A549 (cell line): ENCODE measurements around the gene P2RY4. TPM values are rescaled to one million over a fixed set of nuclear protein-coding genes. Genes with fewer than 3 reads are reported as not detected.
A peak's percentile ranks its signal among the peaks of the same experiment; 100 is the strongest.

Source experiments
- ATAC-seq, 2 experiments: fragments of 200-7000 bp in 1 of 2; fragments of >200 bp in 1 of 2; cut with Nextera tagmentation in 1 of 2; cut with Tn5 transposase in 1 of 2; 3 replicates each; pipeline versions ENCODE4 v1.8.0 to v1.9.1; 2018 to 2020; ENCODE audit warnings: mild to moderate bottlenecking in 1 of 2, moderate library complexity in 1 of 2
- CTCF ChIA-PET: fragments of 300-600 bp; sonication (Branson Sonifier 250); formaldehyde crosslinking; extraction: SDS; loops from one replicate; lab custom pipeline; 2021; ENCODE audit warnings: antibody characterized with exemption, inconsistent platforms; lab: Yijun Ruan, JAX
- POLR2A ChIA-PET: fragments of 350-600 bp; formaldehyde crosslinking; extraction: SDS; loops from one replicate; lab custom pipeline; 2021; ENCODE audit warnings: antibody characterized with exemption, inconsistent platforms; lab: Yijun Ruan, JAX
- DNase-seq, 2 experiments: peaks; one replicate each; pipeline versions ENCODE4 v3.0.0 to v3.0.0-alpha.2; 2011 to 2016; ENCODE audit warnings: low read depth in 1 of 2, low spot score in 1 of 2
- FAIRE-seq: peaks from 2 replicates; lab custom pipeline; 2011; peaks lifted over from hg19 to GRCh38; lab: Jason Lieb, UNC
- H3K27ac ChIP-seq, 2 experiments: fragments of >200 bp; sonication (Bioruptor Twin); formaldehyde crosslinking; 3 replicates each; pipeline ENCODE4 v1.5.1; 2016 to 2017
- H3K4me1 ChIP-seq: fragments of >200 bp; sonication (Bioruptor Twin); formaldehyde crosslinking; 3 replicates; pipeline ENCODE4 v1.6.1; 2016
- H3K4me2 ChIP-seq: fragments of >200 bp; sonication (Bioruptor Twin); formaldehyde crosslinking; 3 replicates; pipeline ENCODE4 v1.6.1; 2016
- H3K4me3 ChIP-seq: fragments of >200 bp; sonication (Bioruptor Twin); formaldehyde crosslinking; 3 replicates; pipeline ENCODE4 v1.5.1; 2016
- H3K9me3 ChIP-seq: fragments of >200 bp; sonication (Bioruptor Twin); formaldehyde crosslinking; 3 replicates; pipeline ENCODE4 v1.6.1; 2016
- BHLHE40 ChIP-seq: IDR thresholded peaks from 2 replicates; pipeline ENCODE4 v1.6.1; 2012; ENCODE audit warnings: low read depth, low read length, inconsistent platforms
- CBX2 ChIP-seq: fragments of 200-600 bp; sonication (generic); IDR thresholded peaks from 2 replicates; pipeline ENCODE4 v1.6.1; 2016; ENCODE audit warnings: low read depth, mild to moderate bottlenecking, borderline replicate concordance
- EHMT2 ChIP-seq: fragments of 200-600 bp; sonication (generic); IDR thresholded peaks from 2 replicates; pipeline ENCODE4 v1.6.1; 2016; ENCODE audit warnings: antibody characterized with exemption, low read depth, mild to moderate bottlenecking, moderate library complexity
- FOSB ChIP-seq: fragments of 250-450 bp; sonication (Bioruptor Pico); IDR thresholded peaks from 2 replicates; pipeline ENCODE4 v1.5.0; 2020; ENCODE audit warnings: mild to moderate bottlenecking, moderate library complexity
- FOSL2 ChIP-seq, 2 experiments: fragments of 450-650 bp in 1 of 2; fragments of >200 bp in 1 of 2; sonication (Bioruptor Twin) in 1 of 2; formaldehyde crosslinking; IDR thresholded peaks; 2 replicates each; pipeline versions ENCODE4 v1.5.0 to v1.6.1; 2016 to 2020; ENCODE audit warnings: mild to moderate bottlenecking in 1 of 2, moderate library complexity in 1 of 2
- HDAC2 ChIP-seq: fragments of 200-600 bp; sonication (generic); IDR thresholded peaks from 2 replicates; pipeline ENCODE4 v1.6.1; 2016
- HOXB5 ChIP-seq: fragments of 250-450 bp; sonication (Bioruptor Pico); IDR thresholded peaks from 2 replicates; pipeline ENCODE4 v1.5.0; 2020; ENCODE audit warnings: mild to moderate bottlenecking, moderate library complexity
- JUNB ChIP-seq: fragments of >200 bp; sonication (Bioruptor Twin); formaldehyde crosslinking; IDR thresholded peaks from 2 replicates; pipeline ENCODE4 v1.6.1; 2016
- MAZ ChIP-seq: fragments of 150-350 bp; IDR thresholded peaks from 2 replicates; pipeline ENCODE4 v1.6.1; 2014; ENCODE audit warnings: antibody characterized with exemption, low read depth, low read length, borderline replicate concordance
- MYC ChIP-seq: IDR thresholded peaks from 2 replicates; pipeline ENCODE4 v1.6.1; 2012; ENCODE audit warnings: mild to moderate bottlenecking, inconsistent platforms, low read length, improper control_type of control experiment, borderline replicate concordance
- NFE2L2 ChIP-seq: fragments of 150-350 bp; conservative IDR thresholded peaks from 2 replicates; pipeline ENCODE4 v1.6.1; 2014; ENCODE audit warnings: low read length
- NPAS2 ChIP-seq: fragments of 250-450 bp; sonication (Bioruptor Pico); IDR thresholded peaks from 2 replicates; pipeline ENCODE4 v1.8.0; 2022; ENCODE audit warnings: mild to moderate bottlenecking, moderate library complexity, borderline replicate concordance
- POLR2A ChIP-seq: IDR thresholded peaks from 2 replicates; pipeline ENCODE4 v1.6.1; 2012; ENCODE audit warnings: mild to moderate bottlenecking, low read length
- POLR2AphosphoS2 ChIP-seq: conservative IDR thresholded peaks from 2 replicates; pipeline ENCODE4 v1.6.1; 2012; ENCODE audit warnings: low read length, improper control_type of control experiment, inconsistent platforms
- RAD21 ChIP-seq, 2 experiments: fragments of >200 bp in 1 of 2; sonication (Bioruptor Twin) in 1 of 2; formaldehyde crosslinking in 1 of 2; IDR thresholded peaks in 1 of 2; conservative IDR thresholded peaks in 1 of 2; 2 replicates in 1 of 2; 3 replicates in 1 of 2; pipeline ENCODE4 v1.6.1; 2012 to 2018; ENCODE audit warnings: inconsistent platforms in 1 of 2
- RARB ChIP-seq: fragments of 250-450 bp; sonication (Bioruptor Pico); IDR thresholded peaks from 2 replicates; pipeline ENCODE4 v1.8.0; 2021; ENCODE audit warnings: mild to moderate bottlenecking, moderate library complexity
- RFX5 ChIP-seq: fragments of 450-650 bp; IDR thresholded peaks from 2 replicates; pipeline ENCODE4 v1.7.1; 2014; ENCODE audit warnings: antibody characterized with exemption, mild to moderate bottlenecking, moderate library complexity
- RNF2 ChIP-seq: fragments of 200-600 bp; sonication (generic); IDR thresholded peaks from 2 replicates; pipeline ENCODE4 v1.6.1; 2016; ENCODE audit warnings: low read depth, mild to moderate bottlenecking, antibody characterized with exemption, moderate library complexity, borderline replicate concordance
- TFCP2L1 ChIP-seq: fragments of 250-450 bp; sonication (Bioruptor Pico); IDR thresholded peaks from 2 replicates; pipeline ENCODE4 v1.5.0; 2021; ENCODE audit warnings: mild to moderate bottlenecking
- ZFP36 ChIP-seq: fragments of 450-650 bp; IDR thresholded peaks from 2 replicates; pipeline ENCODE4 v1.6.1; 2014; ENCODE audit warnings: borderline replicate concordance; ENCODE audit not compliant: partially characterized antibody
- ZNF302 ChIP-seq: fragments of 250-450 bp; sonication (Bioruptor Pico); IDR thresholded peaks from 2 replicates; pipeline ENCODE4 v1.9.0; 2021; ENCODE audit warnings: inconsistent platforms, mild to moderate bottlenecking, moderate library complexity
- ZSCAN20 ChIP-seq: fragments of 250-450 bp; sonication (Bioruptor Pico); IDR thresholded peaks from 2 replicates; pipeline ENCODE4 v1.8.0; 2022; ENCODE audit warnings: mild to moderate bottlenecking, moderate library complexity
- WGBS: methylation state at CpG from one replicate; pipeline ENCODE4 v1.1.6; 2017; ENCODE audit errors: missing lambda C conversion rate; 5-methylcytosine and 5-hydroxymethylcytosine counted together
- polyA plus RNA-seq, 4 experiments: library from polyadenylated mRNA; depleted of rRNA in 3 of 4; stranded (reverse); fragments of >200 nt; fragmentation: RNase III in 1 of 4; extraction: RNeasy Plus Mini Kit Qiagen cat#74134 plus additional on column Dnase treatment in 1 of 4; gene quantifications; 2 replicates in 3 of 4; 3 replicates in 1 of 4; pipeline ENCODE4 v1.2.3, GENCODE V29; 2011 to 2017
- TF ChIP-seq, protein P1 (sequence below): fragments of 200-600 bp; sonication (generic); IDR thresholded peaks from 2 replicates; pipeline ENCODE4 v1.6.1; 2016; ENCODE audit warnings: antibody characterized with exemption, mild to moderate bottlenecking, moderate library complexity
- TF ChIP-seq, protein P2 (sequence below): fragments of 250-450 bp; sonication (Bioruptor Pico); IDR thresholded peaks from 2 replicates; pipeline ENCODE4 v1.5.0; 2021; ENCODE audit warnings: mild to moderate bottlenecking, moderate library complexity, borderline replicate concordance
- TF ChIP-seq, protein P3 (sequence below): fragments of 450-650 bp; IDR thresholded peaks from 2 replicates; pipeline ENCODE4 v1.6.1; 2014; ENCODE audit warnings: antibody characterized with exemption
- TF ChIP-seq, protein P4 (sequence below): fragments of >200 bp; sonication (Bioruptor Twin); formaldehyde crosslinking; IDR thresholded peaks from 3 replicates; pipeline ENCODE4 v1.5.1; 2016
- TF ChIP-seq, protein P5 (sequence below): IDR thresholded peaks from 2 replicates; pipeline ENCODE4 v1.6.1; 2012; ENCODE audit warnings: low read depth, borderline replicate concordance

The P2RY4 gene
- polyA plus RNA-seq, 2 of the 4 experiments (the other 2 are of a cell fraction) = 0.06 TPM; not detected in 1

GRCh38 chrX:70234355-70234754 is 25.6 kb downstream of the P2RY4 start, which contains the start of gene AWAT1 (continued):
- TF ChIP-seq, protein P1, sequence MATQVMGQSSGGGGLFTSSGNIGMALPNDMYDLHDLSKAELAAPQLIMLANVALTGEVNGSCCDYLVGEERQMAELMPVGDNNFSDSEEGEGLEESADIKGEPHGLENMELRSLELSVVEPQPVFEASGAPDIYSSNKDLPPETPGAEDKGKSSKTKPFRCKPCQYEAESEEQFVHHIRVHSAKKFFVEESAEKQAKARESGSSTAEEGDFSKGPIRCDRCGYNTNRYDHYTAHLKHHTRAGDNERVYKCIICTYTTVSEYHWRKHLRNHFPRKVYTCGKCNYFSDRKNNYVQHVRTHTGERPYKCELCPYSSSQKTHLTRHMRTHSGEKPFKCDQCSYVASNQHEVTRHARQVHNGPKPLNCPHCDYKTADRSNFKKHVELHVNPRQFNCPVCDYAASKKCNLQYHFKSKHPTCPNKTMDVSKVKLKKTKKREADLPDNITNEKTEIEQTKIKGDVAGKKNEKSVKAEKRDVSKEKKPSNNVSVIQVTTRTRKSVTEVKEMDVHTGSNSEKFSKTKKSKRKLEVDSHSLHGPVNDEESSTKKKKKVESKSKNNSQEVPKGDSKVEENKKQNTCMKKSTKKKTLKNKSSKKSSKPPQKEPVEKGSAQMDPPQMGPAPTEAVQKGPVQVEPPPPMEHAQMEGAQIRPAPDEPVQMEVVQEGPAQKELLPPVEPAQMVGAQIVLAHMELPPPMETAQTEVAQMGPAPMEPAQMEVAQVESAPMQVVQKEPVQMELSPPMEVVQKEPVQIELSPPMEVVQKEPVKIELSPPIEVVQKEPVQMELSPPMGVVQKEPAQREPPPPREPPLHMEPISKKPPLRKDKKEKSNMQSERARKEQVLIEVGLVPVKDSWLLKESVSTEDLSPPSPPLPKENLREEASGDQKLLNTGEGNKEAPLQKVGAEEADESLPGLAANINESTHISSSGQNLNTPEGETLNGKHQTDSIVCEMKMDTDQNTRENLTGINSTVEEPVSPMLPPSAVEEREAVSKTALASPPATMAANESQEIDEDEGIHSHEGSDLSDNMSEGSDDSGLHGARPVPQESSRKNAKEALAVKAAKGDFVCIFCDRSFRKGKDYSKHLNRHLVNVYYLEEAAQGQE = no peak
- TF ChIP-seq, protein P2, sequence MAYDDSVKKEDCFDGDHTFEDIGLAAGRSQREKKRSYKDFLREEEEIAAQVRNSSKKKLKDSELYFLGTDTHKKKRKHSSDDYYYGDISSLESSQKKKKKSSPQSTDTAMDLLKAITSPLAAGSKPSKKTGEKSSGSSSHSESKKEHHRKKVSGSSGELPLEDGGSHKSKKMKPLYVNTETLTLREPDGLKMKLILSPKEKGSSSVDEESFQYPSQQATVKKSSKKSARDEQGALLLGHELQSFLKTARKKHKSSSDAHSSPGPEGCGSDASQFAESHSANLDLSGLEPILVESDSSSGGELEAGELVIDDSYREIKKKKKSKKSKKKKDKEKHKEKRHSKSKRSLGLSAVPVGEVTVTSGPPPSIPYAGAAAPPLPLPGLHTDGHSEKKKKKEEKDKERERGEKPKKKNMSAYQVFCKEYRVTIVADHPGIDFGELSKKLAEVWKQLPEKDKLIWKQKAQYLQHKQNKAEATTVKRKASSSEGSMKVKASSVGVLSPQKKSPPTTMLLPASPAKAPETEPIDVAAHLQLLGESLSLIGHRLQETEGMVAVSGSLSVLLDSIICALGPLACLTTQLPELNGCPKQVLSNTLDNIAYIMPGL = no peak
- TF ChIP-seq NPAS2 (CRISPR knock-in tag) (no peak), HDAC2 (no peak)

DNA sequence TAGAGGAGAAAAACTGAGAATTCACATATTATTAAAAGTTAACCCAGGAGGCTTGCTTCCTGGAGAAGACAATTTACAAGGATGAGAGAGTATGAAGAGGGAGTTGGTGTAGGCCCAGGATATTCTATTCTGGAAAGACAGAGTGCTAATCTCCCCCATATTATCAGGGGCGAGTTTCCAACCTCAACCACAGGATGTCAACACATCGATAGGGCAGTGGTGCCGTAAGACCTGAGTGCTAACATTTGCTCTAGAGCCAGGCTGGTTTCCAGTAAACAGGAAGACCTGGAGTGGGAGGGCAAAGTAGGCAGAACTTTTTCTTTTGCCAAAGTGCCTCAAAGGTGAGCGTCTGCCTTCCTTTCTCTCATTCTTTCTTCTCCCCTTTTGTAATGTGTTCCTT is 28.3 kb downstream of the P2RY4 start:
- Histone ChIP-seq H3K4me3 (no peak overlapping the region), H3K9me3 (no peaks in the 10 kb centered on the region), H3K27ac (no peak overlapping the region), H3K4me1 (no peaks in the 10 kb centered on the region), H3K4me2 (no peak overlapping the region)
- TF ChIP-seq BHLHE40 (no peak), RFX5 (no peak), HOXB5 (no peak), POLR2AphosphoS2 (no peak), TFCP2L1 (CRISPR knock-in tag) (no peak), NFE2L2 (no peak), CBX2 (no peak), ZFP36 (no peak), ZNF302 (CRISPR knock-in tag) (no peak), JUNB (no peak), RAD21 (conservative IDR thresholded peaks at IDR 0.05 in 1 of 2, IDR thresholded peaks at IDR 0.05 in 1 of 2) (no peak), MAZ (no peak)
- TF ChIP-seq, protein P3, sequence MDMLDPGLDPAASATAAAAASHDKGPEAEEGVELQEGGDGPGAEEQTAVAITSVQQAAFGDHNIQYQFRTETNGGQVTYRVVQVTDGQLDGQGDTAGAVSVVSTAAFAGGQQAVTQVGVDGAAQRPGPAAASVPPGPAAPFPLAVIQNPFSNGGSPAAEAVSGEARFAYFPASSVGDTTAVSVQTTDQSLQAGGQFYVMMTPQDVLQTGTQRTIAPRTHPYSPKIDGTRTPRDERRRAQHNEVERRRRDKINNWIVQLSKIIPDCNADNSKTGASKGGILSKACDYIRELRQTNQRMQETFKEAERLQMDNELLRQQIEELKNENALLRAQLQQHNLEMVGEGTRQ = no peak
- WGBS = 66% methylated on average over 4 of the region's 4 CpGs
- DNase-seq (no peak), ATAC-seq (no peak), FAIRE-seq (peak; percentile 39)
- POLR2A ChIA-PET = no interaction called here
- CTCF ChIA-PET = no interaction called here

DNA sequence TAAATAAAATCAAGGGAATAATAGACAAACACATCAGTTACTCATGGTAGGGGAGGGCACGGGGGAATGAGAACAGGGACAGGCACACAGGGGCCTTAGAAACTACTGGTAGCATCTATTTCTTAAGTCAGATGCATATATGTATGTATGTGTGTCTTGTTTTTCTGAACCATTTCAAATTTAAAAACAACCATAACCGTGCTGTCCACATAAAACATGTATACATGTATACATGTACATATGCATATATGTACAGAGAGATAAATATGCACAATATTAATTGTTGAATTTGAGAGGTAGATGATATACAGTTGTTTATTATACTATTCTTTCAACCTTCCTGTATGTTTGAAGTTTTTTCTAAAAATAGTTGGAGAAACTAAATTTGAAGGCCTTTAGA is 33.3 kb downstream of the P2RY4 start:
- POLR2A ChIA-PET = no interaction called here
- Histone ChIP-seq H3K4me2 (no peak overlapping the region), H3K9me3 (no peaks in the 10 kb centered on the region), H3K4me1 (no peaks in the 10 kb centered on the region), H3K27ac (no peak overlapping the region), H3K4me3 (no peak overlapping the region)
- no peak for DNase-seq
- TF ChIP-seq, protein P4, sequence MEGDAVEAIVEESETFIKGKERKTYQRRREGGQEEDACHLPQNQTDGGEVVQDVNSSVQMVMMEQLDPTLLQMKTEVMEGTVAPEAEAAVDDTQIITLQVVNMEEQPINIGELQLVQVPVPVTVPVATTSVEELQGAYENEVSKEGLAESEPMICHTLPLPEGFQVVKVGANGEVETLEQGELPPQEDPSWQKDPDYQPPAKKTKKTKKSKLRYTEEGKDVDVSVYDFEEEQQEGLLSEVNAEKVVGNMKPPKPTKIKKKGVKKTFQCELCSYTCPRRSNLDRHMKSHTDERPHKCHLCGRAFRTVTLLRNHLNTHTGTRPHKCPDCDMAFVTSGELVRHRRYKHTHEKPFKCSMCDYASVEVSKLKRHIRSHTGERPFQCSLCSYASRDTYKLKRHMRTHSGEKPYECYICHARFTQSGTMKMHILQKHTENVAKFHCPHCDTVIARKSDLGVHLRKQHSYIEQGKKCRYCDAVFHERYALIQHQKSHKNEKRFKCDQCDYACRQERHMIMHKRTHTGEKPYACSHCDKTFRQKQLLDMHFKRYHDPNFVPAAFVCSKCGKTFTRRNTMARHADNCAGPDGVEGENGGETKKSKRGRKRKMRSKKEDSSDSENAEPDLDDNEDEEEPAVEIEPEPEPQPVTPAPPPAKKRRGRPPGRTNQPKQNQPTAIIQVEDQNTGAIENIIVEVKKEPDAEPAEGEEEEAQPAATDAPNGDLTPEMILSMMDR = no peak
- TF ChIP-seq EHMT2 = no peak
- TF ChIP-seq FOSB (CRISPR knock-in tag) = no peak
- no peak for TF ChIP-seq POLR2AphosphoS2
- no peak for TF ChIP-seq HDAC2
- no peak for TF ChIP-seq TFCP2L1 (CRISPR knock-in tag)
- TF ChIP-seq FOSL2 (IDR thresholded peaks at IDR 0.05) = no peak
- no peak for TF ChIP-seq FOSL2 (CRISPR knock-in tag; IDR thresholded peaks at IDR 0.05)
- no peak for TF ChIP-seq POLR2A
- TF ChIP-seq RNF2 = no peak
- TF ChIP-seq RARB (CRISPR knock-in tag) = no peak
- TF ChIP-seq, protein P5, sequence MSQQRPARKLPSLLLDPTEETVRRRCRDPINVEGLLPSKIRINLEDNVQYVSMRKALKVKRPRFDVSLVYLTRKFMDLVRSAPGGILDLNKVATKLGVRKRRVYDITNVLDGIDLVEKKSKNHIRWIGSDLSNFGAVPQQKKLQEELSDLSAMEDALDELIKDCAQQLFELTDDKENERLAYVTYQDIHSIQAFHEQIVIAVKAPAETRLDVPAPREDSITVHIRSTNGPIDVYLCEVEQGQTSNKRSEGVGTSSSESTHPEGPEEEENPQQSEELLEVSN = no peak
- no peak for TF ChIP-seq MYC
- no peak for TF ChIP-seq ZSCAN20 (CRISPR knock-in tag)
- ATAC-seq = no peak
- CTCF ChIA-PET = interaction anchor here (2.0 kb wide), 1 partner anchor 29 kb away, joined by 6 read pairs; no protein-coding TSS in a partner anchor
- no peak for FAIRE-seq
- 57% methylated on average over 2 of the region's 2 CpGs for WGBS
